Endothelial cell of umbilical vein (primary cell): ENCODE results near the gene ZNF281. TPM values are rescaled to one million over a fixed set of nuclear protein-coding genes. Genes with fewer than 3 reads are reported as not detected.

Experiments
- BruUV-seq: library from RNA; stranded (reverse); fragments of 400-500 nt; replicated peaks from 2 replicates; lab custom pipeline; 2021; lab: Mats Ljungman, UMichigan
- CTCF ChIA-PET: fragments of 300-600, 350-600 bp; sonication (Branson Sonifier 250); formaldehyde crosslinking; loops from one replicate; lab custom pipeline; 2021; ENCODE audit warnings: antibody characterized with exemption, inconsistent platforms; lab: Charles Lee
- POLR2A ChIA-PET: fragments of 300-600, 350-600 bp; sonication (Branson Sonifier 250); formaldehyde crosslinking; loops from one replicate; lab custom pipeline; 2021; ENCODE audit warnings: antibody characterized with exemption, inconsistent platforms; lab: Charles Lee
- DNase-seq: peaks from one replicate; pipeline ENCODE4 v3.0.0-alpha.2; 2011; ENCODE audit warnings: low read depth, low spot score
- FAIRE-seq: peaks from 2 replicates; lab custom pipeline; 2011; peaks lifted over from hg19 to GRCh38; lab: Jason Lieb, UNC
- H2AFZ ChIP-seq: 2 replicates; pipeline ENCODE4 v1.6.0; 2012; ENCODE audit warnings: low read depth, low read length, control low read depth, inconsistent platforms
- H3K27ac ChIP-seq: 2 replicates; pipeline ENCODE4 v1.5.1; 2011; ENCODE audit warnings: low read depth, mild to moderate bottlenecking, control low read depth, low read length, moderate library complexity; ENCODE audit not compliant: insufficient read depth
- H3K27me3 ChIP-seq, 2 experiments: 2 replicates each; pipeline versions ENCODE4 v1.6.0 to v1.6.1; 2011; ENCODE audit warnings: low read length in 2 of 2, mixed read lengths in 1 of 2; ENCODE audit not compliant: control insufficient read depth in 2 of 2, insufficient read depth in 2 of 2
- H3K36me3 ChIP-seq, 2 experiments: 2 replicates in 1 of 2; 3 replicates in 1 of 2; pipeline ENCODE4 v1.5.1; 2011; ENCODE audit warnings: low read length in 2 of 2, mild to moderate bottlenecking in 1 of 2, moderate library complexity in 1 of 2; ENCODE audit not compliant: control insufficient read depth in 2 of 2, insufficient read depth in 2 of 2; ENCODE audit errors: extremely low read depth in 1 of 2
- H3K4me1 ChIP-seq: 3 replicates; pipeline ENCODE4 v1.5.1; 2011; ENCODE audit warnings: mild to moderate bottlenecking, low read length; ENCODE audit not compliant: control insufficient read depth, insufficient read depth; ENCODE audit errors: extremely low read depth
- H3K4me2 ChIP-seq: 2 replicates; pipeline ENCODE4 v1.6.1; 2011; ENCODE audit warnings: low read length, control low read depth, mixed read lengths; ENCODE audit not compliant: insufficient read depth
- H3K4me3 ChIP-seq, 3 experiments: fragments of 200-600 bp in 1 of 3; sonication (generic), shearing (Covaris generic) in 1 of 3; replicated peaks in 1 of 3; 2 replicates each; pipeline ENCODE4 v1.5.1; 2011 to 2016; ENCODE audit warnings: control low read depth in 3 of 3, low read length in 3 of 3, mild to moderate bottlenecking in 2 of 3, inconsistent platforms in 1 of 3, low read depth in 1 of 3, moderate library complexity in 1 of 3; ENCODE audit not compliant: insufficient read depth in 1 of 3
- H3K79me2 ChIP-seq: 2 replicates; pipeline ENCODE4 v1.6.0; 2012; ENCODE audit warnings: low read length, inconsistent platforms; ENCODE audit not compliant: control insufficient read depth, insufficient read depth
- H3K9ac ChIP-seq: replicated peaks from 2 replicates; pipeline ENCODE3; 2011; ENCODE audit warnings: low read length, control low read depth; ENCODE audit not compliant: insufficient read depth; ENCODE audit errors: extremely low read depth
- H3K9me1 ChIP-seq: replicated peaks from 3 replicates; pipeline ENCODE4 v1.6.0; 2011; ENCODE audit warnings: mild to moderate bottlenecking, low read length; ENCODE audit not compliant: control insufficient read depth, insufficient read depth; ENCODE audit errors: extremely low read depth
- H3K9me3 ChIP-seq: replicated peaks from 2 replicates; pipeline ENCODE4 v1.5.1; 2012; ENCODE audit warnings: low read length, inconsistent platforms; ENCODE audit not compliant: control insufficient read depth, insufficient read depth
- H4K20me1 ChIP-seq: replicated peaks from 2 replicates; pipeline ENCODE3; 2011; ENCODE audit warnings: mild to moderate bottlenecking, low read length; ENCODE audit not compliant: control insufficient read depth, insufficient read depth; ENCODE audit errors: extremely low read depth
- EZH2 ChIP-seq: IDR thresholded peaks from 2 replicates; pipeline ENCODE4 v1.6.1; 2012; ENCODE audit warnings: borderline replicate concordance, low read depth, mild to moderate bottlenecking, moderate library complexity, low read length, inconsistent platforms; ENCODE audit not compliant: severe bottlenecking
- FOS ChIP-seq: IDR thresholded peaks from 2 replicates; pipeline ENCODE4 v1.6.1; 2011; ENCODE audit warnings: mild to moderate bottlenecking, low read length, moderate library complexity, borderline replicate concordance; ENCODE audit not compliant: insufficient read depth
- GATA2 ChIP-seq: IDR thresholded peaks from 2 replicates; pipeline ENCODE4 v1.7.0; 2011; ENCODE audit warnings: low read depth, mild to moderate bottlenecking, moderate library complexity, mixed read lengths, low read length; ENCODE audit not compliant: insufficient read length, insufficient read depth
- JUN ChIP-seq: IDR thresholded peaks from 2 replicates; pipeline ENCODE4 v1.6.1; 2011; ENCODE audit warnings: borderline replicate concordance, low read depth; ENCODE audit not compliant: insufficient read length, insufficient read depth
- MYC ChIP-seq: IDR thresholded peaks from one replicate; pipeline ENCODE4 v1.6.1; 2011; ENCODE audit warnings: mild to moderate bottlenecking, low read depth, low read length
- POLR2A ChIP-seq: IDR thresholded peaks from 2 replicates; pipeline ENCODE4 v1.6.1; 2012; ENCODE audit warnings: low read depth, mild to moderate bottlenecking, control low read depth, low read length
- POLR2AphosphoS5 ChIP-seq: IDR thresholded peaks from 2 replicates; pipeline ENCODE4 v1.6.1; 2012; ENCODE audit warnings: low read depth, mild to moderate bottlenecking, control low read depth, low read length, moderate library complexity; ENCODE audit not compliant: insufficient read depth
- dilution Hi-C: fragments of 300-500 bp; cut with MboI; formaldehyde crosslinking; loops from one replicate; pipeline ENCODE4 v1.15.0; 2019; ENCODE audit warnings: low sequenced_read_pairs; ENCODE audit not compliant: extremely low pct_ligation_motif_present
- intact Hi-C: fragments of 100-400 bp; cut with micrococcal nuclease; formaldehyde crosslinking; loops from one replicate; pipeline ENCODE4 v1.10.0; 2022
- polyA plus RNA-seq, 4 experiments: library from polyadenylated mRNA; depleted of rRNA in 3 of 4; stranded (reverse) in 3 of 4; unstranded in 1 of 4; fragments of >200 nt; gene quantifications; 2 replicates each; pipeline versions ENCODE4 v1.2.1 to v1.2.3, GENCODE V29; 2011 to 2012; ENCODE audit warnings: missing spikeins in 1 of 4
- total RNA-seq: library from RNA; stranded (reverse); gene quantifications from 2 replicates; pipeline ENCODE4 v1.2.3, GENCODE V29; 2021
- TF ChIP-seq, protein P1 (sequence below), 2 donors: IDR thresholded peaks; 1 replicate in 1 of 2; 2 replicates in 1 of 2; pipeline ENCODE4 v1.5.1; 2011; ENCODE audit warnings: low read length in 2 of 2, mild to moderate bottlenecking in 2 of 2, moderate library complexity in 2 of 2, control low read depth in 1 of 2, inconsistent platforms in 1 of 2, low read depth in 1 of 2; ENCODE audit not compliant: insufficient read depth in 1 of 2; ENCODE audit errors: extremely low read depth in 1 of 2
- TF ChIP-seq, protein P2 (sequence below): IDR thresholded peaks from 2 replicates; pipeline ENCODE4 v1.6.1; 2011; ENCODE audit not compliant: insufficient read depth, insufficient read length

ZNF281 gene
- total and polyA plus RNA-seq, 2 donors (not counting 3 experiments of a cell fraction or from before 2014, with no cell fraction given) = 5.2 to 22.3 TPM

DNA sequence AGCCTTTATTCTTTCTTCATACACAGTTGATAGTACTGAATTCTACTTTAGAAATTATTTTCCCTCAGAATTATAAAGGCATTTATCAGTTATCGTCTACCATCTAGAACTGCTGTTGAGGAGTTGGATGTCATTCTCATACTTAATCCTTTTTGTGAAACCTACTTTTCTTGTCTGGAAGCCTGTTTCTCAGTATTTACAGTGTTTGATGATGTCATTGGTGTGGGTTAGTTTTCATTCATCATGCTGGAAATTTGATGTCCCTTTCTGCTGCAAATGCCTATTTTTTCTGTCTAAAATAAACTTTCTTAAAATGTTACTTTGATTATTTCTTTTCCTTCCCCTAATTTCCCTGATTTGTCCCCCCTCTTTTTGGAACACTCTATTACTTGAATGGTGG lies 22.8 kb upstream of the ZNF281 start:
- DNase-seq (no peak), FAIRE-seq (no peak)
- TF ChIP-seq POLR2A = no peak
- TF ChIP-seq, protein P1, sequence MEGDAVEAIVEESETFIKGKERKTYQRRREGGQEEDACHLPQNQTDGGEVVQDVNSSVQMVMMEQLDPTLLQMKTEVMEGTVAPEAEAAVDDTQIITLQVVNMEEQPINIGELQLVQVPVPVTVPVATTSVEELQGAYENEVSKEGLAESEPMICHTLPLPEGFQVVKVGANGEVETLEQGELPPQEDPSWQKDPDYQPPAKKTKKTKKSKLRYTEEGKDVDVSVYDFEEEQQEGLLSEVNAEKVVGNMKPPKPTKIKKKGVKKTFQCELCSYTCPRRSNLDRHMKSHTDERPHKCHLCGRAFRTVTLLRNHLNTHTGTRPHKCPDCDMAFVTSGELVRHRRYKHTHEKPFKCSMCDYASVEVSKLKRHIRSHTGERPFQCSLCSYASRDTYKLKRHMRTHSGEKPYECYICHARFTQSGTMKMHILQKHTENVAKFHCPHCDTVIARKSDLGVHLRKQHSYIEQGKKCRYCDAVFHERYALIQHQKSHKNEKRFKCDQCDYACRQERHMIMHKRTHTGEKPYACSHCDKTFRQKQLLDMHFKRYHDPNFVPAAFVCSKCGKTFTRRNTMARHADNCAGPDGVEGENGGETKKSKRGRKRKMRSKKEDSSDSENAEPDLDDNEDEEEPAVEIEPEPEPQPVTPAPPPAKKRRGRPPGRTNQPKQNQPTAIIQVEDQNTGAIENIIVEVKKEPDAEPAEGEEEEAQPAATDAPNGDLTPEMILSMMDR (IDR thresholded peaks at IDR 0.05; ENCODE audit: extremely low read depth in 1 of 2, insufficient read depth in 1 of 2, low read depth in 1 of 2, low read length in 2 of 2) = no peak
- no peak for TF ChIP-seq FOS
- no peak for TF ChIP-seq GATA2
- TF ChIP-seq EZH2 = no peak
- no peak for TF ChIP-seq MYC
- TF ChIP-seq, protein P2, sequence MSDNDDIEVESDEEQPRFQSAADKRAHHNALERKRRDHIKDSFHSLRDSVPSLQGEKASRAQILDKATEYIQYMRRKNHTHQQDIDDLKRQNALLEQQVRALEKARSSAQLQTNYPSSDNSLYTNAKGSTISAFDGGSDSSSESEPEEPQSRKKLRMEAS = no peak
- no peak for TF ChIP-seq JUN
- no peak for TF ChIP-seq POLR2AphosphoS5
- Histone ChIP-seq H3K27me3 (no peaks in the 10 kb centered on the region), H3K79me2 (no peaks in the 10 kb centered on the region), H2AFZ (no peak overlapping the region), H3K4me3 (no peak overlapping the region), H3K9me3 (no peaks in the 10 kb centered on the region), H3K27ac (no peak overlapping the region), H3K9ac (no peak overlapping the region), H3K4me1 (no peaks in the 10 kb centered on the region), H3K4me2 (no peak overlapping the region), H4K20me1 (no peaks in the 10 kb centered on the region), H3K9me1 (no peaks in the 10 kb centered on the region), H3K36me3 (no peaks in the 10 kb centered on the region)
- ChIA-PET CTCF (no interaction called here), POLR2A (no interaction called here)
- dilution Hi-C loops (no loop called here), intact Hi-C loops (no loop called here)
- no TSS peak for BruUV-seq
